ENCODE results near the gene PHLPP2.

PHLPP2 gene

GRCh38 chr16:71698491-71698890 is 26.0 kb downstream of the PHLPP2 start:
- H3K9me3 ChIP-seq (ENCODE audit: insufficient read depth, low read depth, low read length), result peaks cover 3% of the 10 kb centered on the region
- DNase-seq, result no peak
- no peak overlapping the region for H3K18ac ChIP-seq (ENCODE audit: low read length)
- no peaks in the 10 kb centered on the region for H3K79me2 ChIP-seq (ENCODE audit: control insufficient read depth, insufficient read depth, low read length, poor library complexity)
- no peak overlapping the region for H2BK12ac ChIP-seq (ENCODE audit: low read length)
- no peak overlapping the region for H2BK120ac ChIP-seq (ENCODE audit: insufficient read depth, low read length, poor library complexity)
- no peak overlapping the region for H4K12ac ChIP-seq (ENCODE audit: low read depth, low read length)
- no peak overlapping the region for H3K14ac ChIP-seq (ENCODE audit: low read length)
- H3K4me1 ChIP-seq (ENCODE audit: control insufficient read depth in 1 of 2, insufficient read depth in 2 of 2, low read length in 2 of 2), result no peaks in the 10 kb centered on the region
- no peak overlapping the region for H3K4me3 ChIP-seq (ENCODE audit: low read depth, low read length)
- no peak overlapping the region for H3K9ac ChIP-seq (ENCODE audit: low read length)
- H2AK5ac ChIP-seq (ENCODE audit: low read length), result no peak overlapping the region
- H3K27ac ChIP-seq (ENCODE audit: low read depth, low read length), result no peak overlapping the region
- H3K27me3 ChIP-seq (ENCODE audit: insufficient read depth, low read length), result no peaks in the 10 kb centered on the region
- H3K23ac ChIP-seq (ENCODE audit: low read length), result no peak overlapping the region
- no peak overlapping the region for H4K8ac ChIP-seq (ENCODE audit: low read depth, low read length)
- no peaks in the 10 kb centered on the region for H3K79me1 ChIP-seq (ENCODE audit: low read length)
- peaks cover 5 to 14% of the 10 kb centered on the region in 2 experiments for H3K36me3 ChIP-seq (ENCODE audit: control insufficient read depth in 1 of 2, insufficient read depth in 2 of 2, low read length in 2 of 2)
- H3K4ac ChIP-seq (ENCODE audit: low read depth, low read length), result no peak overlapping the region
- no peak overlapping the region for H2AFZ ChIP-seq (ENCODE audit: insufficient read depth, low read length, poor library complexity)
- no peak overlapping the region for H3K4me2 ChIP-seq (ENCODE audit: low read length)
- no CpG with 5 or more reads among the region's 3 CpGs for WGBS (ENCODE audit: extremely low coverage, insufficient coverage, insufficient read length)
- H2BK5ac ChIP-seq (ENCODE audit: low read depth, low read length, poor library complexity), result no peak overlapping the region
- H4K91ac ChIP-seq (ENCODE audit: low read depth, low read length), result no peak overlapping the region

DNA sequence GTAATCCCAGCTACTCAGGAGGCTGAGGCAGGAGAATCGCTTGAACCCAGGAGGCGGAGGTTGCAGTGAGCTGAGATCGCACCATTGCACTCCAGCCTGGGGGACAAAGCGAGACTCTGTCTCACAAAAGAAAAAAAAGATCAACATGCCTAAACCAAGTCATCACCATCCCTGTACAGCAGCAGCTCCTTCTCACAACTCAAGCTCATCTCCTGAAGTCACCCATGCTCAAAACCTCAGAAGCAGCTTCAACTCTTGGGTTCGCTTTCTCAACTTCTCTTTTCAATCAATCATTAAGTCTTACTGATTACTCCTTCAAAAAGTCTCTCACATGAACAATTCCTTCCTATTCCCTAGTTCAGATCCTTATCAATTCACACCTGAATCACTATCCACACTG is 31.3 kb downstream of the PHLPP2 start:
- Histone ChIP-seq H3K4me1 (ENCODE audit: control insufficient read depth in 1 of 2, insufficient read depth in 2 of 2, low read length in 2 of 2) (no peaks in the 10 kb centered on the region), H3K4ac (ENCODE audit: low read depth, low read length) (no peak overlapping the region), H3K4me2 (ENCODE audit: low read length) (no peak overlapping the region), H2BK120ac (ENCODE audit: insufficient read depth, low read length, poor library complexity) (no peak overlapping the region), H2BK5ac (ENCODE audit: low read depth, low read length, poor library complexity) (no peak overlapping the region), H3K4me3 (ENCODE audit: low read depth, low read length) (no peak overlapping the region), H4K91ac (ENCODE audit: low read depth, low read length) (no peak overlapping the region), H2AFZ (ENCODE audit: insufficient read depth, low read length, poor library complexity) (no peak overlapping the region), H3K14ac (ENCODE audit: low read length) (no peak overlapping the region), H3K9me3 (ENCODE audit: insufficient read depth, low read depth, low read length) (no peaks in the 10 kb centered on the region), H3K79me2 (ENCODE audit: control insufficient read depth, insufficient read depth, low read length, poor library complexity) (no peaks in the 10 kb centered on the region), H3K9ac (ENCODE audit: low read length) (no peak overlapping the region), H4K12ac (ENCODE audit: low read depth, low read length) (no peak overlapping the region), H2BK12ac (ENCODE audit: low read length) (no peak overlapping the region), H3K23ac (ENCODE audit: low read length) (no peak overlapping the region), H3K18ac (ENCODE audit: low read length) (no peak overlapping the region), H3K27ac (ENCODE audit: low read depth, low read length) (no peak overlapping the region), H2AK5ac (ENCODE audit: low read length) (no peak overlapping the region), H3K79me1 (ENCODE audit: low read length) (no peaks in the 10 kb centered on the region), H3K36me3 (ENCODE audit: control insufficient read depth in 1 of 2, insufficient read depth in 2 of 2, low read length in 2 of 2) (peaks cover 3 to 6% of the 10 kb centered on the region in 2 experiments), H4K8ac (ENCODE audit: low read depth, low read length) (no peak overlapping the region), H3K27me3 (ENCODE audit: insufficient read depth, low read length) (no peaks in the 10 kb centered on the region)
- no peak for DNase-seq
- WGBS (ENCODE audit: extremely low coverage, insufficient coverage, insufficient read length), result no CpG with 5 or more reads among the region's 5 CpGs

DNA sequence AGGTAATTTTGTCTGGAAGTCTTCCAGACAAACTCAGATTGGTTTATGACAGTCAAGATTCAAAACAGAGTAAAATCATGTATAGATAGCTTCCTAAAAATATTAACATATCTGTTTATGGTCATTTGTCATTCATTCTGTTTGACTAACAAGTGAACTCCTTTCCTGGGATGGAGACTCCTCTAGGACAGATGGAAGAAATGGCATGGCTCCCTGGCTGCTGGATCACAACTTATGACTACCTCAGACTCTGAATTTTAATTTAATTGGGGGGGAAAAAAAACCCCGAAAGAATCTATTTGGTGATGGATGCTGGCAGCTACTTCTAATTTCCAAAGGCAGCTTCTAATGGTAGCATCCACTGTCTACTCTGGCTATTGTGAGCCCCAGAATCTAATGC is 34.6 kb downstream of the PHLPP2 start:
- Histone ChIP-seq H3K27ac (ENCODE audit: low read depth, low read length) (no peak overlapping the region), H4K12ac (ENCODE audit: low read depth, low read length) (no peak overlapping the region), H3K4me2 (ENCODE audit: low read length) (no peak overlapping the region), H3K79me2 (ENCODE audit: control insufficient read depth, insufficient read depth, low read length, poor library complexity) (no peaks in the 10 kb centered on the region), H4K8ac (ENCODE audit: low read depth, low read length) (no peak overlapping the region), H3K14ac (ENCODE audit: low read length) (no peak overlapping the region), H2BK12ac (ENCODE audit: low read length) (no peak overlapping the region), H3K4me1 (ENCODE audit: control insufficient read depth in 1 of 2, insufficient read depth in 2 of 2, low read length in 2 of 2) (no peaks in the 10 kb centered on the region), H3K4me3 (ENCODE audit: low read depth, low read length) (no peak overlapping the region), H3K23ac (ENCODE audit: low read length) (no peak overlapping the region), H2BK120ac (ENCODE audit: insufficient read depth, low read length, poor library complexity) (no peak overlapping the region), H2AFZ (ENCODE audit: insufficient read depth, low read length, poor library complexity) (no peak overlapping the region), H3K79me1 (ENCODE audit: low read length) (no peaks in the 10 kb centered on the region), H3K27me3 (ENCODE audit: insufficient read depth, low read length) (no peaks in the 10 kb centered on the region), H4K91ac (ENCODE audit: low read depth, low read length) (no peak overlapping the region), H3K4ac (ENCODE audit: low read depth, low read length) (no peak overlapping the region), H2BK5ac (ENCODE audit: low read depth, low read length, poor library complexity) (no peak overlapping the region), H3K36me3 (ENCODE audit: control insufficient read depth in 1 of 2, insufficient read depth in 2 of 2, low read length in 2 of 2) (peaks cover 2 to 7% of the 10 kb centered on the region in 2 experiments), H3K9ac (ENCODE audit: low read length) (no peak overlapping the region), H3K9me3 (ENCODE audit: insufficient read depth, low read depth, low read length) (no peaks in the 10 kb centered on the region), H2AK5ac (ENCODE audit: low read length) (no peak overlapping the region), H3K18ac (ENCODE audit: low read length) (no peak overlapping the region)
- no CpG with 5 or more reads among the region's 1 CpG for WGBS (ENCODE audit: extremely low coverage, insufficient coverage, insufficient read length)
- no peak for DNase-seq

DNA sequence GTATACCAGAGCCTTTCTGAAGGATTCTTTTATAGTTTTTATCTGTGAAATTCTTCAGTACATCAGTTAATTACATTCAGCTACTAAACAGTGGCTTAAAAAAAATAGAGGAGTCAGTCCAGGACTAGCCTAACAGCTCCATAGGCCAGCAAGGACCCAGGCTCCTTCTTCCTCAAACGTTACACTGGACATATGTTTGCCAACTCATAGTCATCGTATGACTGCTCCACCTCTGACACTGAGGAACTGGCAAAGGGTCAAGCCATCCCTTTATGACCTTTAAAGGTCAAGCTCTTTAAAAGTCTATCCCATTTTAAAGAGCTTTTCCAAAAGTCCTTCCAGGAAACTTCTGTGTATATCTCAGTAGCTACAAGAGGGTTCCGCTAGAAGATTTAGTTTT is 36.6 kb downstream of the PHLPP2 start:
- Histone ChIP-seq H3K4me1 (ENCODE audit: control insufficient read depth in 1 of 2, insufficient read depth in 2 of 2, low read length in 2 of 2) (no peaks in the 10 kb centered on the region), H2BK12ac (ENCODE audit: low read length) (no peak overlapping the region), H4K8ac (ENCODE audit: low read depth, low read length) (no peak overlapping the region), H4K91ac (ENCODE audit: low read depth, low read length) (no peak overlapping the region), H3K23ac (ENCODE audit: low read length) (no peak overlapping the region), H2AFZ (ENCODE audit: insufficient read depth, low read length, poor library complexity) (no peak overlapping the region), H3K9ac (ENCODE audit: low read length) (no peak overlapping the region), H3K14ac (ENCODE audit: low read length) (no peak overlapping the region), H3K4me2 (ENCODE audit: low read length) (no peak overlapping the region), H4K12ac (ENCODE audit: low read depth, low read length) (no peak overlapping the region), H3K79me2 (ENCODE audit: control insufficient read depth, insufficient read depth, low read length, poor library complexity) (no peaks in the 10 kb centered on the region), H3K27me3 (ENCODE audit: insufficient read depth, low read length) (no peaks in the 10 kb centered on the region), H2BK120ac (ENCODE audit: insufficient read depth, low read length, poor library complexity) (no peak overlapping the region), H3K4ac (ENCODE audit: low read depth, low read length) (no peak overlapping the region), H2BK5ac (ENCODE audit: low read depth, low read length, poor library complexity) (no peak overlapping the region), H3K79me1 (ENCODE audit: low read length) (no peaks in the 10 kb centered on the region), H3K18ac (ENCODE audit: low read length) (no peak overlapping the region), H3K4me3 (ENCODE audit: low read depth, low read length) (no peak overlapping the region), H3K9me3 (ENCODE audit: insufficient read depth, low read depth, low read length) (no peaks in the 10 kb centered on the region), H3K27ac (ENCODE audit: low read depth, low read length) (no peak overlapping the region), H2AK5ac (ENCODE audit: low read length) (no peak overlapping the region), H3K36me3 (ENCODE audit: control insufficient read depth in 1 of 2, insufficient read depth in 2 of 2, low read length in 2 of 2) (peaks cover 4 to 13% of the 10 kb centered on the region in 2 experiments)
- no CpG with 5 or more reads among the region's 3 CpGs for WGBS (ENCODE audit: extremely low coverage, insufficient coverage, insufficient read length)
- DNase-seq, result no peak

Measured in trophoblast cell (in vitro differentiated cells and primary cell).